CD4-positive, alpha-beta T cell treated with Interferon alpha-2 for 1 hour (primary cell): ENCODE data around the gene UBASH3A.
A peak's percentile ranks its signal among the peaks of the same experiment; 100 is the strongest.

Source experiments
- DNase-seq, 2 donors: peaks; one replicate each; pipeline ENCODE4 v3.0.0-alpha.2; 2020 to 2022

Gene UBASH3A

GRCh38 chr21:42403611-42404231 is at the start of gene UBASH3A:
Gene UBASH3A, plus strand, starts transcription at chr21:42403902. Its CDS starts 44 bp downstream, at chr21:42403946.
- peak; percentile 33 to 70 for DNase-seq

- DNase-seq, result no peak
These were observed 47.7 kb upstream of the UBASH3A start for GRCh38 chr21:42356046-42356445.

- no peak for DNase-seq
These were observed 47.1 kb upstream of the UBASH3A start for GRCh38 chr21:42356650-42357049.

- DNase-seq, result no peak
These were observed 46.4 kb upstream of the UBASH3A start for GRCh38 chr21:42357307-42357706.

GRCh38 chr21:42358261-42358660 is 45.4 kb upstream of the UBASH3A start:
- no peak for DNase-seq

- DNase-seq, result no peak
These were observed 44.8 kb upstream of the UBASH3A start for GRCh38 chr21:42358937-42359336.

GRCh38 chr21:42360317-42360716 is 43.4 kb upstream of the UBASH3A start:
- DNase-seq, result peak in 1 of 2 donors; percentile 5

- DNase-seq, result no peak
These were observed 42.4 kb upstream of the UBASH3A start for GRCh38 chr21:42361286-42361685.

GRCh38 chr21:42362198-42362597 is 41.5 kb upstream of the UBASH3A start:
- no peak for DNase-seq

GRCh38 chr21:42362700-42363099 is 41.0 kb upstream of the UBASH3A start:
- no peak for DNase-seq

- no peak for DNase-seq
These were observed 40.4 kb upstream of the UBASH3A start for GRCh38 chr21:42363312-42363711.

GRCh38 chr21:42364304-42364865 is 39.3 kb upstream of the UBASH3A start:
- no peak for DNase-seq

GRCh38 chr21:42365770-42366169 is 37.9 kb upstream of the UBASH3A start:
- no peak for DNase-seq

- DNase-seq, result no peak
These were observed 37.3 kb upstream of the UBASH3A start, which contains the start of gene TFF1 for GRCh38 chr21:42366292-42367010. Gene TFF1, minus strand, starts transcription at chr21:42366535. Its CDS starts 40 bp downstream, at chr21:42366495.

- no peak for DNase-seq
These were observed 36.1 kb upstream of the UBASH3A start for GRCh38 chr21:42367367-42368165.

- no peak for DNase-seq
These were observed 33.9 kb upstream of the UBASH3A start for GRCh38 chr21:42369821-42370220.

- no peak for DNase-seq
These were observed 32.6 kb upstream of the UBASH3A start for GRCh38 chr21:42370894-42371654.

- no peak for DNase-seq
These were observed 30.4 kb upstream of the UBASH3A start for GRCh38 chr21:42373196-42373907.

- no peak for DNase-seq
These were observed 29.7 kb upstream of the UBASH3A start for GRCh38 chr21:42373908-42374455.

- no peak for DNase-seq
These were observed 29.2 kb upstream of the UBASH3A start for GRCh38 chr21:42374457-42374856.

- DNase-seq, result no peak
These were observed 28.7 kb upstream of the UBASH3A start for GRCh38 chr21:42374864-42375499.
